COLO668 (cell line): ENCODE measurements around the gene NIM1K.
"Not testable (repeated sequence)": the region's sequence is repeated elsewhere in the genome, so short reads cannot be mapped to it uniquely, and the experiment has no call there.

Experiments
- DNase-seq: peaks from one replicate; lab custom pipeline; 2025; ENCODE audit not compliant: unreplicated experiment; lab: John Stamatoyannopoulos, UW

Gene NIM1K

GRCh38 chr5:43183101-43183500, 8.9 kb upstream of the NIM1K start:
- DNase-seq, result not testable (repeated sequence)

DNA sequence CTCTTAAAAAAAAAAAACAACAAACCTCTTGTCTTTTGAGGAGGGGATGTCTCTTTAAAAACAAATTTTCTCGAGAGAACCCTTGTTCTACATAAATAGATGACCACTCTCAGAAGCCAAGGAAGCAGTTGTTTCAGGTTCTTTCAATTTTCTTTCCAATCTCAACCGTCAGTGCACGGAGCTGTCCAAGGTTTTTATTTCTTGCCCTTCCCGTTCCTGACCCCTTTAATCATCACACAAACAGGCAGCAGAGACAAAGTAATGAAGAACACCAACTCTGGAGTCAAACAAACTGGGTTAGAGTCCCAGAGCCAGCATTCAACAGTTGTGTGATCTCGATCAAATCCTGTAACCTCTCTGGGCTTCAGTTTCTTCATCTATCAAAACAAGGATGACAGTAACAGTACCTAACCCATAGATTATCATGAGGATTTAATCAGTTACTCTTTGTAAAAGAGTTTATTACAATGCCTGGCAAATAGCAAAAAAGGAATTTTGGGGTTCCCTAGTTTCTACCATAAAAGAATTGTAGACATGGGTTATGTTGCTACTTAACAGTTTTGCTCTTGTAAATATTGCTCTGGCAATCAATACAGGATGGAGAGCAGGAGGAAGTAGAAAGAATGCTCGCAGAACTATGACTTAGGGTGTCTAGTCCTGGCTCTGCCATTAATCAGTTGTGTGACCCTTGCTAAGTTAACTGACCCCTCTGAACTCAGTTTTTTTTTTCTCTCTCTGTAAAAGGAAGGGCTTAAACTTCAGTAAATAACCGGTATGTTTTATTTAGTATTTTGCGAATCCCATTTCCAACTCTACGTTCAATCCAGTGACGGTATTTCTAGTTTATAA, 1.0 kb upstream of the NIM1K start:
- DNase-seq, result no peak

- peak; percentile 48 for DNase-seq
These were observed 644 bp downstream of the NIM1K start for GRCh38 chr5:43192558-43193180.

GRCh38 chr5:43193181-43193893, 1.3 kb downstream of the NIM1K start:
- DNase-seq, result no peak

DNA sequence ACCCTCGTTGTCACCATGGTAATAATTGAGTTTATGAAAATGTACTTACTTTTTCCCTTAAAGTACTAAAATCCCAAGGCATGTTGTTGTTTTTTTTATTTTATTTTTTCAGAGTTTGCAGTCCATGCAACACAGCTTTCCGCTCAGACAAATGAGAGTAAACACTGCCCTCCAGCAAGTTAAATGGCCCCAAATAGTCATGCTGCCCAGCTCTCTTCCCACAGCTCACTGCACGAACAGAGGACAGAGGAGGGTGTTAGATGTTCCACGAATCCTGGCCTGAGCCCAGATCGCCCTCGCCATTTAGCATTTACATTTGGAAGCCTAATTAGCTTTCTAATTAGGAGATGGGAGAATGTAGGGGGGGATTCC, 1.9 kb downstream of the NIM1K start:
- DNase-seq, result no peak

DNA sequence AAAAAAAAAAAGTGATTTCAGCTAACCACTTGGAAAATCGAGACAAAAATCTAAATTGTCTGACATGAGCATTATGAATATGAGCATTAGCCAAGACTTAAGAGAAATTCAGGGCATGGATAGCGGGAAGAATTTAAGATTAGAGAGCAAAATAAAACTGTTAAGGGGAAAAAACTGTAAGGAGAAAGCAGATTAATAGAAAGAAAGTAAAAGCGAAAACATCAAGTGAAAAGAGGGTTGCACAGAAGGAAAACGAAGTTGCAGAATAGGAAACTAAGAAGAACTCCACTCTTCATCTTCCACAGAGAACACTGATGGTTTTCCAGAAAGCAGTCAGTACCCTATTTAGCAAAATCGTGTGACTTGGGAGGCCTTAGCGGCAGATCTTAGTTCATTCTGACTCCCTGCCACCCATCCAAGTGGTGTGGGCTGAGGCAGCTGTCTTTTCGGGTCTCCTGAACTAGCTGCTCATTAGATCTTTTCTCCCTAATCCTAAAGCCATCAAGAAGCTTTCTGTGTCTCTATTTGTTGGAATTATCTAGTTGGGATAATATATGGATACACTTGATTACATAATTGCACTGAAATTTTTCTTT, 3.7 kb downstream of the NIM1K start:
- DNase-seq, result no peak

DNA sequence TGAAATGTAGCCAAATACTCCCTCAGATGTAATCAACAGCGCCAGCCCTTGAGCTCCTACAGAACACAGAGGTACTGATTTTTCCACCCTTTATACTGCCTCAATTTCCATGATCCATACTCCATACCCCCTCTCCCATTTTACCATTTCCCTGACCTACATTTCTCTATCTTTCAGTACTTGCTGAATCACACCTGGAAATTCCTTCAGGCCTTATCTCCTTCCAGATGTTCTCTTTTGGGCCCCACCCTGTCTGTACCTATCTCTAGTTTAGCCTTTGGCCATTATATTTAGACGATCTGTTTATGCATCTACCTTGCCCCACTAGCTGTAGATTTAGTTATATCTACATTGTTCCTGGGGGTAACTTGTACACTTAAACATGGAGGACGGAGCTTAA, 5.5 kb downstream of the NIM1K start:
- DNase-seq, result no peak

DNA sequence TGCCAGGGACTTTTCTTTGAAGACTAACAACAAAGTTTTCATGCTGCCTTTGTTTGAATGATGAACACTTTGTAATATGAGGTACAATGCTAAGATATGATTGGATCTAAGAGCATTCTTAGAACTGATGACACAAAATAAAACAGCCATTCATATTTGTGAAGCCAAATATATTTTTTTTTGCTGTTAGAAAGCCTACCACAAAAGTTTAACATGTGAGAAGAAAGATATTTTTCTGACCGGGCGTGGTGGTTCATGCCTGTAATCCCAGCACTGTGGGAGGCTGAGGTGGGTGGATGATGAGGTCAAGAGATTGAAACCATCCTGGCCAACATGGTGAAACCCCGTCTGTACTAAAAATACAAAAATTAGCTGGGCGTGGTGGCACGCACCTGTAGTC, 9.4 kb downstream of the NIM1K start:
- DNase-seq, result not testable (repeated sequence)

DNA sequence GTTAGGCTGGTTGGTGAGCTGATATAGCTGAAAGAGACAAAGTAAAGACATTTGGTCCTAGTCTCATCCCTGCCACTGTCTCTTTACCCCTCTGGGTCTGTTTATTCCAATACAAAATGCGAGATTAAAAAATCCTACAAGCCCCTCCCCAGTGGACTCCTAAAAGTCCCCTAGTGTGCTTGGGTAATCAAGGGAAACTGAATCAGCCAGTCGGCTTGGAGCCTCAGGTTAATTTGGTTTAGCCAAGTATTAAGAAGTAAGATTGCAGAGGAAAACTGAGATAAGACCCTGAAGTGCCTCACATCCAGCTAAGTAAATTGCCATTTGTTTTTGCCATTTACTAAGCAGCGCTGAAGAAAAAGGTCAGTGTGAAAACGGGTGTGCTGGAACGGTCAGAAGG, 10.4 kb downstream of the NIM1K start:
- DNase-seq, result no peak

DNA sequence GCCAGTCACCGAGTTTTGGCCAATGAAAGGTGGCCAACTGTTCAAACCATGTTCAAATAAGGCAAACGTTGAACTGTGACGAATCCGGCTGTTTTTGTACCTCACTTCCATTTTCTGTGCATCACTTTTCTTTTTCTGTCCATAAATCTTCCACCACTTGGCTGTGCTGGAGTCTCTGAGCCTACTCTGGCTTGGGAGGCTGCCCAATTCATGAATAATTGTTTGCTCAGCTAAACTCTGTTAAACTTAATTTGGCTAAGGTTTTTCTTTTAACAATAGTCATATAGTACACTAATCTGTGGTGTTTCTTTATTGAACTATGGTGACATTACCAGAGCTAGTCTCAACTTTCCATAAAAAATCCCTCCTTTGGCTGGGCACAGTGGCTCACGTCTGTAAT, 11.3 kb downstream of the NIM1K start:
- DNase-seq, result no peak

DNA sequence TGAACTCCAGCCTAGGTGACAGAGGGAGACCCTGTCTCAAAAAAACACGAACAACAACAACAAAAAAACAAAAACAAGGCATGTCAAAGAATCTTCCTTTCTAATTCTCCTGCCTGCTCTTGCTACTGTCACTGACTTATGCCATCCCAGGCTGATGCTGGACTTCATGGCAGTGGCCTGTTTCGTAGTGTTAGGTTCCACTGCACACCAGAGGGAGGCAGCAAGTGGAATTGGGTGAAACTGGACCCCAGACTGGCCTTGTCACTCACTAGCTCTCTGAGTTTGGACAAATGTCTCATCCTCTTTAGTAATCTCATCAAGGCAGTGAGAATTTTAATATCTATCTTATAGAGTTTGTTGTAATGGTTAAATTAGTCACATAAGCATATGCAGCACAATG, 12.9 kb downstream of the NIM1K start:
- no peak for DNase-seq

DNA sequence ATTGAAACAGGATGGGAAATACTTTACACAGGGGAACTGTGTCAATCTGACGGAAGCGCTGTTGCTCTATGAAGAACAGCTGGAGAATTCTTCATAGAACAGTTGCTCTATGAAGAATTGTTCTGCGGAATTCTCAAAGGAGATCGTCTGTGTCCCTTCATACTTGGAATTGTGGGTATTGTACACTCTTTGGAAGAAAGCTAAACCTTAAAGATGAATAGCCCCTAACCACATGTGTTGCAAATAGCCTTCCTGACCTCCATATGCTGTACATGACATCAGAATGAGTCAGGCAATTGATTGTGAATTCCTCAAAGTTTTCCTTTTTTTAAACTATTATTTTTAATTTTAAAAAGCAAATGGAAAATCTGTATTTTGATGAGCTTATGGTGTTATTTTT, 15.6 kb downstream of the NIM1K start:
- DNase-seq, result no peak

GRCh38 chr5:43208658-43209057, 16.6 kb downstream of the NIM1K start:
- no peak for DNase-seq

GRCh38 chr5:43209060-43209459, 17.0 kb downstream of the NIM1K start:
- DNase-seq, result no peak

DNA sequence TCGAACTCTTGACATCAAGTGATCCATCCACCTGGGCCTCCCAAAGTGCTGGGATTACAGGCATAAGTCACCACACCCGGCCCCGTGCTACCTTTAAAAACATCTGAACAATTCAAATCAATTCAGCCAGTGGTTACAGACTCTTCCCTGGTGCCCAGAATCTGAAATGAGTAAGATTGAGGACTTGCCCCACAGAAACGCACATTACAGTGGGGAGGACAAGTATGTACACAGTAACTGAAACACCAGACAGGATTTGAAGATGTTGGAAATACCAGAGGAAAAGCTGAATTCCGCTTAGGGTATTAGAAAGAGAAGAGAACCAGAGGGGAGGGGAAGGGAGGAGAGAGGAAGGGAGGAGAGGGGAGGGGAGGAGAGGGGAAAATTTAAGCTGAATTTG, 17.8 kb downstream of the NIM1K start:
- no peak for DNase-seq

DNA sequence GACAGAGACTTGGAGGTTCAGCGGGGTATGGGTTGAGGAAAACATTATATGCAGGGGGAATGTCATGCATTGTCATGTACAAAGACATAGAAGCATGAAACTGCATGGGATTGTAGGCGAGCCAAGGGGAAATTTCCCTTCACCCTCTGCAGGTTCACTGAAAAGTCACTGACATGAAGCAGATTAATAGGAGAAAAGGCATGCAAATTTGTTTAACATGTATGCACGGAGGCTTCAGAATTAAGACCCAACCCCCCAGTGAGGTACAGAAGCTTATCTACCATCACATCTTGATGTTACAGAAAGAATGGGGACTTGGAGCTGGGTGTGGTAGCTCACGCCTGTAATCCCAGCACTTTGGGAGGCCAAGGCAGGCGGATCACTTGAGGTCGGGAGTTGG, 18.5 kb downstream of the NIM1K start:
- DNase-seq, result no peak

DNA sequence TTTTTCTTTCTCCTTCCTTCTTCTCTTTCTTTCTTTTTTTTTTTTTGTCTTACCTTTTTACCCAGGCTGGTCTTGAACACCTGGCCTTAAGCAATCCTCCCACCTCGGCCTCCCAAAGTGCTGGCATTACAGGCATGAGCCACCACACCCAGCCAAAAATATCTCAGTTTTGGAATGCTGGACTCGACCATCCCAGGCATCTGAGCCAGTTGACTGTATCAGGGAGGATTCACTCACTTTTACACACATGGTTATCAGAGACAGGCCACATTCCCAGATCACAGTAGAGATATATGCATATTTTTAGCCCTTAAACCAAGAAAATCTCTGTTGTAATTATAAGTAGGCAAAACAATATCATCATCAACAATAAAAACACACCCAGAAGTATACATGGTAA, 21.9 kb downstream of the NIM1K start:
- no peak for DNase-seq

DNA sequence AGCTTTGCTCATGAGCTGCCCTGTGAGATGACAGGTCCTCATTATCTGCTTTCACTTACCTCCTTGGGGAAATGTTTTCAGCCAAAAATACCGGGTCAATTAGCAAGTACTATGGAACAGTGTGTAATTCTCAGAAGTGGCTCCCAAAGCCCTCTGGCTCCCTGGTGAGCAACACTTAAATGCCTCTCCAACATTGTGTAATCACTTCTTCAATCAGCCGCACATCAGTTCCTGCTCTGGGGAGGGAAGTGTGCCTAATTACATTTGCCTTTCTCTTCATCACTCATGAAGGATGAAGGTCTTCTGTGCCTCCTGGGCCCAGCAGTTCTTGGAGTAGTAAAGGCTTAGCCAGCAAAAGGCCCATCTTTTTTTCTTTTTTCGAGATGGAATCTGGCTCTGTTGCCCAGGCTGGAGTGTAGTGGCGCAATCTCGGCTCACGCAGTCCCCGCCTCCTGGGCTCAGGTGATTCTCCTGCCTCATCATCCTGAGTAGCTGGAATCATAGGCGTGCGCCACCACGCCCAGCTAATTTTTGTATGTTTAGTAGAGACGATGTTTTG, 23.1 kb downstream of the NIM1K start:
- no peak for DNase-seq

GRCh38 chr5:43216941-43217340, 24.9 kb downstream of the NIM1K start:
- DNase-seq, result no peak

DNA sequence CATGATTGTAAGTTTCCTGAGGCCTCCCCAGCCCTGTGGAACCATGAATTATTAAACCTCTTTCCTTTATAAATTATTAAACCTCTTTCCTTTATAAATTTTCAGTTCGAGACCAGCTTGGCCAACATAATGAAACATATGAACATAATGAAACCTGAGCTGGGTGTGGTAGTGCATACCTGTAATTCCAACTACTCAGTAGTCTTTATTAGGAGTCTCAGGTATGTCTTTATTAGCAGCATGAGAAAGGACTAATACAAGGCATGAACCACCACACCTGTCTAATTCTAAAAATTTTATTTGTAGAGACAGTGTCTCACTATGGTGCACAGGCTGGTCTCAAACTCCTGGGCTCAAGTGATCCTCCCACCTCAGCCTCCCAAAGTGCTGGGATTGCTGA, 27.1 kb downstream of the NIM1K start:
- no peak for DNase-seq

DNA sequence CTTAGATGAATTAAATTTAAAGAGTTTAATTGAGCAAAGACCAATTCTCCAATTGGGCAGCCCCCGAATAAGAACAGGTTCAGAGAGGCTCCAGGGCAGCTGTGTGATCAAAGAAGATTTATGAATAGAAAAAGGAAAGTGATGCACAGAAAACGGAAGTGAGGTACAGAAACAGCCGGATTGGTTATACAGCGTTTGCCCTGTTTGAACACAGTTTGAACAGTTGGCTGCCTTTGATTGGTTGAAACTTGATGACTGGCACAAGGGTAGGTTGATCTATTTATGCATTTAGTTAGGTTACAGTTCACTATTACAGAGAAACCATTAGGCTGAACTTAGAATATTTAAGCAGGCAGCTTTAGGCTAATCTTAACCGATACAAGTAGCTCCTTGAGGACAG, 29.5 kb downstream of the NIM1K start:
- DNase-seq, result no peak
